Aorta (tissue), 5 donors: ENCODE data around the gene IRF2BPL. TPM values are rescaled to one million over a fixed set of nuclear protein-coding genes. Genes with fewer than 3 reads are reported as not detected.

ENCODE experiments used
- ATAC-seq: fragments of 200-7000 bp; cut with Tn5 transposase; one replicate; pipeline ENCODE4 v1.9.1; 2022; ENCODE audit warnings: moderate library complexity; ENCODE audit not compliant: low FRiP score
- DNase-seq, 2 donors: peaks; one replicate each; pipeline ENCODE4 v3.0.0-alpha.2; 2020
- H3K27ac ChIP-seq, 2 donors: one replicate each; pipeline ENCODE4 v1.5.1; 2013; ENCODE audit warnings: low read length in 2 of 2, mild to moderate bottlenecking in 2 of 2, moderate library complexity in 2 of 2, control low read depth in 1 of 2, inconsistent platforms in 1 of 2, low read depth in 1 of 2
- H3K27me3 ChIP-seq, 2 donors: one replicate each; pipeline ENCODE4 v1.6.1; 2013; ENCODE audit warnings: control low read depth in 1 of 2, low read length in 1 of 2, mild to moderate bottlenecking in 1 of 2, moderate library complexity in 1 of 2; ENCODE audit not compliant: insufficient read depth in 2 of 2, control insufficient read depth in 1 of 2
- H3K36me3 ChIP-seq, 2 donors: one replicate each; pipeline ENCODE4 v1.6.1; 2013; ENCODE audit warnings: control low read depth in 1 of 2, low read length in 1 of 2, mild to moderate bottlenecking in 1 of 2; ENCODE audit not compliant: insufficient read depth in 2 of 2, control insufficient read depth in 1 of 2
- H3K4me1 ChIP-seq, 2 donors: one replicate each; pipeline ENCODE4 v1.6.1; 2013; ENCODE audit warnings: low read length in 2 of 2, control low read depth in 1 of 2, mild to moderate bottlenecking in 1 of 2, moderate library complexity in 1 of 2; ENCODE audit not compliant: insufficient read depth in 2 of 2, control insufficient read depth in 1 of 2
- H3K4me3 ChIP-seq, 2 donors: one replicate each; pipeline ENCODE4 v1.5.1; 2013; ENCODE audit warnings: low read length in 2 of 2, control low read depth in 1 of 2, mild to moderate bottlenecking in 1 of 2
- H3K9me3 ChIP-seq: one replicate; pipeline ENCODE4 v1.6.1; 2013; ENCODE audit warnings: mild to moderate bottlenecking, low read length; ENCODE audit not compliant: control insufficient read depth
- WGBS, 2 donors: extraction: QIAGEN DNeasy Blood & Tissue Kit; methylation state at CpG; one replicate each; pipeline ENCODE4 v1.1.7; 2013; 5-methylcytosine and 5-hydroxymethylcytosine counted together
- intact Hi-C, 2 donors: fragments of 100-400 bp; cut with DNase I; formaldehyde crosslinking; loops; one replicate each; pipeline versions ENCODE4 v1.14.2 to v1.15.0; 2022
- polyA plus RNA-seq, 2 donors: library from polyadenylated mRNA; stranded (reverse); fragments of 200-250 nt; gene quantifications; one replicate each; pipeline ENCODE4 v1.2.3, GENCODE V29; 2013
- total RNA-seq, 2 donors: library from RNA; stranded (reverse); fragmentation: NEBNext Ultra II Directional; extraction: Animal tissue kit (Norgen Biotek cat#: 25700); gene quantifications; one replicate each; pipeline ENCODE4 v1.2.1, GENCODE V29; 2021
- donor health status: healthy with polysubstance abuse.
- donor health status: Bipolar disorder and iron deficiency.
- donor health status: DM: no; HTN: no; CAD: no.
- donor health status: DM: no; HTN: no; CAD: no.
- donor health status: DM: yes; HTN: yes; CAD: no.

IRF2BPL gene
- total and polyA plus RNA-seq, 4 donors = 3.4 to 59.6 (median 23.9) TPM

GRCh38 chr14:77012193-77012765, 16.2 kb downstream of the IRF2BPL start:
- Histone ChIP-seq H3K9me3 (no peaks in the 10 kb centered on the region), H3K27me3 (no peaks in the 10 kb centered on the region), H3K4me3 (no peak overlapping the region), H3K27ac (no peak overlapping the region), H3K4me1 (no peaks in the 10 kb centered on the region), H3K36me3 (no peaks in the 10 kb centered on the region)
- DNase-seq (peak in 1 of 2 donors; percentile 36), ATAC-seq (no peak)
- WGBS, 2 donors = 62 to 64% methylated on average over 13 of the region's 13 CpGs
- intact Hi-C loops = no loop called here

GRCh38 chr14:77011245-77011644, 17.3 kb downstream of the IRF2BPL start:
- WGBS, 2 donors = 95 to 99% methylated on average over 4 of the region's 4 CpGs

DNA sequence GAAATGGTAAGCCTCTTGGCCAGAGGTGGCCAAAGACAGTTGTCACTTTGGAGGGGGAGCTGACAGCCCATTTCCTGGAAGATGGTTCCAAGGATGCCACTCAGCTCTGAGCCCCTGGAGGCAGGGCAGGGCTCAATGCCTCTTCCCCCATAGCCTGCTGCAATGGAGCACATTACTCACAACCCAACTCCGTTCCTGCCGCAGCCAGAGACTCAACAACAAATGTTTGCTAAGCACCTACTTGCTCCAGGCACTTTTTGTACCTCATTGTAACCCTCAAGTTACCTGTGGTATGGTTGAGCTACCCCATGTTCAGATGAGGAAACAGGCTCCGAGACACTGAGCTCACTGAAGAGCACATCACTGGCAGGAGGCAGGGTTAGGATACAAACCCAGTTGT, 19.5 kb downstream of the IRF2BPL start:
- Histone ChIP-seq H3K4me3 (no peak overlapping the region), H3K9me3 (no peaks in the 10 kb centered on the region), H3K4me1 (no peaks in the 10 kb centered on the region), H3K27ac (peak overlapping the region; percentile 62 to 79), H3K27me3 (no peaks in the 10 kb centered on the region), H3K36me3 (no peaks in the 10 kb centered on the region)
- DNase-seq = no peak
- ATAC-seq = no peak
- WGBS, 2 donors = 75 to 86% methylated on average over 3 of the region's 3 CpGs
- intact Hi-C loops = loop anchor here (2.0 to 5.0 kb wide), 4 partner anchors 18 to 52 kb away; no protein-coding TSS in a partner anchor

More at GRCh38 chr14:77011245-77011644, 17.3 kb downstream of the IRF2BPL start:
- no peaks in the 10 kb centered on the region for H3K9me3 ChIP-seq
- DNase-seq (no peak), ATAC-seq (no peak)
- intact Hi-C loops = no loop called here
- no peaks in the 10 kb centered on the region for H3K4me1 ChIP-seq
- H3K4me3 ChIP-seq = no peak overlapping the region
- no peaks in the 10 kb centered on the region for H3K36me3 ChIP-seq
- H3K27me3 ChIP-seq = no peaks in the 10 kb centered on the region
- no peak overlapping the region for H3K27ac ChIP-seq

GRCh38 chr14:77008541-77008940, 20.0 kb downstream of the IRF2BPL start:
- no peaks in the 10 kb centered on the region for H3K9me3 ChIP-seq
- intact Hi-C loops = loop anchor here (2.0 to 5.0 kb wide), 4 partner anchors 18 to 51 kb away; no protein-coding TSS in a partner anchor
- peak overlapping the region; percentile 62 to 79 for H3K27ac ChIP-seq
- DNase-seq = no peak
- no peak for ATAC-seq
- no peaks in the 10 kb centered on the region for H3K36me3 ChIP-seq
- H3K4me1 ChIP-seq = no peaks in the 10 kb centered on the region
- H3K4me3 ChIP-seq = no peak overlapping the region
- 36 to 47% methylated on average over 4 of the region's 4 CpGs for WGBS, 2 donors
- H3K27me3 ChIP-seq = no peaks in the 10 kb centered on the region

GRCh38 chr14:77007975-77008421, 20.5 kb downstream of the IRF2BPL start:
- Histone ChIP-seq H3K4me3 (no peak overlapping the region), H3K27ac (peak overlapping the region; percentile 29 to 68), H3K36me3 (no peaks in the 10 kb centered on the region), H3K9me3 (no peaks in the 10 kb centered on the region), H3K4me1 (no peaks in the 10 kb centered on the region), H3K27me3 (no peaks in the 10 kb centered on the region)
- 6 to 8% methylated on average over 3 of the region's 3 CpGs for WGBS, 2 donors
- ATAC-seq (peak; percentile 85), DNase-seq (peak; percentile 85 to 86)
- intact Hi-C loops = loop anchor here (2.0 to 5.0 kb wide), 4 partner anchors 19 to 51 kb away; no protein-coding TSS in a partner anchor

DNA sequence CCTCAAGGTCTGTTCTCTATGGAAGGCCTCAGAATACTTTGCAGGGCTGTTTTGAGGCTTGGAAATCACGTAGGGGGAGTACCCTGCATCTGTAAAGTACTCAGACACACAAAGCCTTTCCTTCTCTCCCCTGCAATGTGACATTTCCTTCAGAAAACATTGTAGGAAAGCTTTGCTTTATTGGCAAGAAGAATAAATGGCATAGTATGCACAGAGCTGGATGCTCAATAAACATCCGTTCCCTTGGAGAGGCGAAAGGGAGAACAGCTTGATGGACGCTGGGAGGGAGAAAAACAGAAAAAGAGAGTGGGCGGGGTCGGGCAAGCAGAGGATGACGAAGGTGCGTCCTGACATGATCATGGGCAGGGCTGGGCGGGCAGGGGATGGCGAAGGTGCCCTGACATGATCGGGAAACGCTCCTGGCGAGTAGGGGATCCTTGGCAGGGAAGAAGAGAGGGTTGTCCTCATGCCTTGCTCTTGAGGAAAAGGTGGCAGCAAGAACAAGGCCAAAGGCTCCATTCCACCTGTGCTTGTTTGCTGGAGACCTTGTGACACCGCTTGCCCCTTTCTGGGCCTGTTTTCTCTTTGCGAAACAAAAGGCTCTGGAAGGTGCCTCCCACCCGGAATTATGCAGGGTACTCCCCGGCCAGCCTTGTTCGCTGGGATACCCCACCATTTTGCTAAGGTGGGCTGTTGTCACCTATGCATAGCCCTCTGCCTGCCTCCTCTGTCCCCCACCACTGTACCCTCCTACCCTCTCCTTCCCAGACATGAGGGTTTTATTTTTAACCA, 21.1 kb downstream of the IRF2BPL start:
- H3K36me3 ChIP-seq = no peaks in the 10 kb centered on the region
- no peak overlapping the region for H3K4me3 ChIP-seq
- ATAC-seq = no peak
- peak overlapping the region; percentile 29 to 68 for H3K27ac ChIP-seq
- no peak for DNase-seq
- no peaks in the 10 kb centered on the region for H3K9me3 ChIP-seq
- no peaks in the 10 kb centered on the region for H3K4me1 ChIP-seq
- H3K27me3 ChIP-seq = no peaks in the 10 kb centered on the region
- intact Hi-C loops = loop anchor here (5.0 kb wide), 2 partner anchors 35 to 50 kb away; no protein-coding TSS in a partner anchor
- WGBS, 2 donors = 42 to 47% methylated on average over 18 of the region's 18 CpGs

GRCh38 chr14:77006132-77006531, 22.4 kb downstream of the IRF2BPL start:
- Histone ChIP-seq H3K9me3 (no peaks in the 10 kb centered on the region), H3K36me3 (no peaks in the 10 kb centered on the region), H3K27ac (peak overlapping the region in 1 of 2 donors; percentile 23), H3K4me3 (no peak overlapping the region), H3K27me3 (no peaks in the 10 kb centered on the region), H3K4me1 (no peaks in the 10 kb centered on the region)
- ATAC-seq (no peak), DNase-seq (no peak)
- 48 to 57% methylated on average over 9 of the region's 9 CpGs for WGBS, 2 donors
- intact Hi-C loops = loop anchor here (5.0 kb wide), 2 partner anchors 36 to 49 kb away; no protein-coding TSS in a partner anchor

- Histone ChIP-seq H3K9me3 (no peaks in the 10 kb centered on the region), H3K27ac (no peak overlapping the region), H3K4me3 (no peak overlapping the region), H3K4me1 (no peaks in the 10 kb centered on the region), H3K27me3 (no peaks in the 10 kb centered on the region), H3K36me3 (no peaks in the 10 kb centered on the region)
- no peak for ATAC-seq
- 76 to 82% methylated on average over 3 of the region's 3 CpGs for WGBS, 2 donors
- no peak for DNase-seq
- intact Hi-C loops = loop anchor here (5.0 kb wide), 2 partner anchors 37 to 48 kb away; no protein-coding TSS in a partner anchor
These were observed 22.9 kb downstream of the IRF2BPL start for GRCh38 chr14:77005559-77005958.
